Activated CD4-positive, CD25-positive, alpha-beta regulatory T cell treated with anti-CD3 and anti-CD28 coated beads, Interleukin-2, amount 50 U/mL, for 24 hours (primary cell): ENCODE data around the gene RECQL5.

ENCODE experiments used
- ATAC-seq, 2 donors: fragments of 150-1000 bp; cut with Tn5 transposase; one replicate each; pipeline ENCODE4 v1.10.0; 2021; ENCODE audit warnings: mild to moderate bottlenecking in 1 of 2, moderate library complexity in 1 of 2

The RECQL5 gene

GRCh38 chr17:75666959-75667790 lies at the start of gene RECQL5, which contains the start of gene SAP30BP:
Gene RECQL5 (minus strand): TSS chr17:75667154. CDS start chr17:75666557, 597 bp downstream.
Gene SAP30BP (plus strand): TSS chr17:75667338. CDS start chr17:75667373, 35 bp downstream.
- peak; percentile 99 to 100 for ATAC-seq

- no peak for ATAC-seq
Observed at GRCh38 chr17:75712446-75712845, 45.5 kb upstream of the RECQL5 start.

- no peak for ATAC-seq
Observed at GRCh38 chr17:75707079-75707571, 40.2 kb upstream of the RECQL5 start.

- no peak for ATAC-seq
Observed at GRCh38 chr17:75706042-75706728, 39.2 kb upstream of the RECQL5 start.

- ATAC-seq, result no peak
Observed at GRCh38 chr17:75704963-75705875, 38.3 kb upstream of the RECQL5 start.

GRCh38 chr17:75703591-75703990 lies 36.6 kb upstream of the RECQL5 start:
- ATAC-seq, result no peak

- ATAC-seq, result no peak
Observed at GRCh38 chr17:75703191-75703590, 36.2 kb upstream of the RECQL5 start.

- ATAC-seq, result no peak
Observed at GRCh38 chr17:75701288-75701687, 34.3 kb upstream of the RECQL5 start.

- no peak for ATAC-seq
Observed at GRCh38 chr17:75698659-75699058, 31.7 kb upstream of the RECQL5 start.

- ATAC-seq, result no peak
Observed at GRCh38 chr17:75697651-75698291, 30.8 kb upstream of the RECQL5 start.

- ATAC-seq, result no peak
Observed at GRCh38 chr17:75695830-75696271, 28.9 kb upstream of the RECQL5 start.

GRCh38 chr17:75695141-75695829 lies 28.3 kb upstream of the RECQL5 start:
- no peak for ATAC-seq

- no peak for ATAC-seq
Observed at GRCh38 chr17:75694536-75694935, 27.6 kb upstream of the RECQL5 start.

- ATAC-seq, result no peak
Observed at GRCh38 chr17:75693500-75694481, 26.8 kb upstream of the RECQL5 start.

GRCh38 chr17:75692976-75693375 lies 26.0 kb upstream of the RECQL5 start:
- no peak for ATAC-seq

- no peak for ATAC-seq
Observed at GRCh38 chr17:75691801-75692626, 25.1 kb upstream of the RECQL5 start.

- ATAC-seq, result no peak
Observed at GRCh38 chr17:75691371-75691791, 24.4 kb upstream of the RECQL5 start.

GRCh38 chr17:75689441-75689873 lies 22.5 kb upstream of the RECQL5 start:
- ATAC-seq, result peak; percentile 82 to 87

GRCh38 chr17:75688209-75688825 lies 21.4 kb upstream of the RECQL5 start:
- peak in 1 of 2 donors; percentile 28 for ATAC-seq
